Cardiac muscle cell (in vitro differentiated cells and primary cell): Measurements from ENCODE around the gene MELTF. TPM values are rescaled to one million over a fixed set of nuclear protein-coding genes. Genes with fewer than 3 reads are reported as not detected.

Source experiments
- DNase-seq, 2 donors: peaks; one replicate each; pipeline versions ENCODE4 v3.0.0 to v3.0.0-alpha.2; 2010 to 2017; ENCODE audit warnings: low read depth in 1 of 2, low spot score in 1 of 2
- H3K27ac ChIP-seq: fragments of 200-600 bp; sonication (generic); 2 replicates; pipeline ENCODE4 v1.5.1; 2016
- H3K27me3 ChIP-seq: fragments of 200-600 bp; sonication (generic); 2 replicates; pipeline ENCODE4 v1.6.0; 2016; ENCODE audit warnings: control low read depth
- H3K36me3 ChIP-seq: fragments of 200-600 bp; sonication (generic); 2 replicates; pipeline ENCODE4 v1.5.1; 2016; ENCODE audit warnings: control low read depth
- H3K4me1 ChIP-seq: fragments of 200-600 bp; sonication (generic); 2 replicates; pipeline ENCODE4 v1.8.1; 2017; ENCODE audit warnings: low read depth, mild to moderate bottlenecking, mixed run types
- H3K4me3 ChIP-seq: fragments of 200-600 bp; sonication (generic); 2 replicates; pipeline ENCODE4 v1.5.1; 2016; ENCODE audit warnings: mild to moderate bottlenecking
- H3K9me3 ChIP-seq: fragments of 200-600 bp; sonication (generic); 2 replicates; pipeline ENCODE4 v1.5.1; 2017; ENCODE audit warnings: low read depth, mild to moderate bottlenecking, control low read depth
- CTCF ChIP-seq: IDR thresholded peaks from 2 replicates; pipeline ENCODE4 v1.5.1; 2012; ENCODE audit warnings: low read depth, mild to moderate bottlenecking, low read length
- polyA plus RNA-seq: library from polyadenylated mRNA; unstranded; fragments of >200 nt; fragmentation: Nextera tagmentation; extraction: Ambion mirVana; gene quantifications from 2 replicates; pipeline ENCODE4 v1.2.1, GENCODE V29; 2016
- total RNA-seq: library from RNA; depleted of rRNA; stranded (reverse); fragments of >200 nt; gene quantifications from 2 replicates; pipeline ENCODE4 v1.2.3, GENCODE V29; 2016

The MELTF gene
- total and polyA plus RNA-seq, 2 experiments from 2014 or later = 12.0 to 17.8 TPM

- peaks cover 6% of the 10 kb centered on the region for H3K27me3 ChIP-seq
- H3K27ac ChIP-seq = no peak overlapping the region
- no peaks in the 10 kb centered on the region for H3K36me3 ChIP-seq
- TF ChIP-seq CTCF = no peak
- H3K9me3 ChIP-seq = no peaks in the 10 kb centered on the region
- no peak for DNase-seq
- H3K4me3 ChIP-seq = no peak overlapping the region
- H3K4me1 ChIP-seq = peaks cover 14% of the 10 kb centered on the region
These were observed 4.5 kb downstream of the MELTF start for GRCh38 chr3:197024881-197025735.

- peaks cover 2% of the 10 kb centered on the region for H3K27me3 ChIP-seq
These were observed 5.5 kb downstream of the MELTF start for GRCh38 chr3:197023998-197024651.

GRCh38 chr3:197023241-197023997 is 6.2 kb downstream of the MELTF start:
- no peak overlapping the region for H3K4me3 ChIP-seq
- no peak for DNase-seq
- no peaks in the 10 kb centered on the region for H3K9me3 ChIP-seq
- no peaks in the 10 kb centered on the region for H3K36me3 ChIP-seq
- no peak overlapping the region for H3K27ac ChIP-seq
- H3K27me3 ChIP-seq = no peaks in the 10 kb centered on the region
- no peak for TF ChIP-seq CTCF
- H3K4me1 ChIP-seq = peaks cover 14% of the 10 kb centered on the region

More at GRCh38 chr3:197023998-197024651, 5.5 kb downstream of the MELTF start:
- no peak for DNase-seq
- Histone ChIP-seq H3K27ac (no peak overlapping the region), H3K9me3 (no peaks in the 10 kb centered on the region), H3K36me3 (no peaks in the 10 kb centered on the region), H3K4me1 (peaks cover 14% of the 10 kb centered on the region), H3K4me3 (no peak overlapping the region)
- no peak for TF ChIP-seq CTCF

- TF ChIP-seq CTCF = no peak
- H3K36me3 ChIP-seq = no peaks in the 10 kb centered on the region
- H3K9me3 ChIP-seq = no peaks in the 10 kb centered on the region
- no peaks in the 10 kb centered on the region for H3K27me3 ChIP-seq
- no peak overlapping the region for H3K4me3 ChIP-seq
- H3K4me1 ChIP-seq = peaks cover 14% of the 10 kb centered on the region
- no peak overlapping the region for H3K27ac ChIP-seq
- peak in 1 of 2 donors; percentile 37 for DNase-seq
These were observed 7.0 kb downstream of the MELTF start for GRCh38 chr3:197022405-197023231.
